Kidney epithelial cell (primary cell): Measurements from ENCODE around the gene PDILT. TPM values are rescaled to one million over a fixed set of nuclear protein-coding genes. Genes with fewer than 3 reads are reported as not detected.

Experiments
- DNase-seq: peaks from one replicate; pipeline ENCODE4 v3.0.0-alpha.2; 2010; ENCODE audit warnings: low read depth
- H3K27me3 ChIP-seq: 2 replicates; pipeline ENCODE4 v1.6.0; 2011; ENCODE audit warnings: low read length; ENCODE audit not compliant: control insufficient read depth, insufficient read depth
- H3K36me3 ChIP-seq: 2 replicates; pipeline ENCODE4 v1.5.1; 2011; ENCODE audit warnings: low read length; ENCODE audit not compliant: control insufficient read depth, insufficient read depth
- H3K4me3 ChIP-seq: 2 replicates; pipeline ENCODE4 v1.5.1; 2011; ENCODE audit warnings: low read depth, mild to moderate bottlenecking, control low read depth, low read length
- total RNA-seq: library from RNA; depleted of rRNA; stranded (reverse); fragments of >200 nt; gene quantifications from 2 replicates; pipeline ENCODE4 v1.2.3, GENCODE V29; 2015
- TF ChIP-seq, protein P1 (sequence below): IDR thresholded peaks from 2 replicates; pipeline ENCODE4 v1.5.1; 2011; ENCODE audit warnings: mild to moderate bottlenecking, moderate library complexity, low read length, control low read depth, inconsistent platforms; ENCODE audit not compliant: insufficient read depth, poor library complexity, severe bottlenecking

The PDILT gene
- total RNA-seq, 1 donor from 2014 or later = not detected

DNA sequence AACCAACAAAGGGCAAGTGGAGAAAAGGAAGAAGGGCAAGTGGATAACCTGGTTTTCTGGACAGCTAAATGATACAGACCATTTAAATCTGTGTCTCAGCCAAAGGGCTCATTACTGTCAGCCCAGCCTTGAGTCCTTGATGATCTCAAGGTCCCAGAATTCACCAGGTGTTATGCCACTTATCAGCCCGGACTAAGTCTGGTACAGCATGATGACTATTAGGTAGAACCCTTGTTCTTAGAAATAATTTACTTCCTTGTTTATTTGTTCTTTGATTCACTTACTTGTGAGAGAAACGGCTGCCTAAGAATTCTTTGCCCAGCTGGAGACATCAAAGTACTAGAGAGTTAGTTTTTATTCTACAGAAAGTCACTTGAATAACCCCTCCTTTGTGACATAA, 3.5 kb downstream of the PDILT start:
- TF ChIP-seq, protein P1, sequence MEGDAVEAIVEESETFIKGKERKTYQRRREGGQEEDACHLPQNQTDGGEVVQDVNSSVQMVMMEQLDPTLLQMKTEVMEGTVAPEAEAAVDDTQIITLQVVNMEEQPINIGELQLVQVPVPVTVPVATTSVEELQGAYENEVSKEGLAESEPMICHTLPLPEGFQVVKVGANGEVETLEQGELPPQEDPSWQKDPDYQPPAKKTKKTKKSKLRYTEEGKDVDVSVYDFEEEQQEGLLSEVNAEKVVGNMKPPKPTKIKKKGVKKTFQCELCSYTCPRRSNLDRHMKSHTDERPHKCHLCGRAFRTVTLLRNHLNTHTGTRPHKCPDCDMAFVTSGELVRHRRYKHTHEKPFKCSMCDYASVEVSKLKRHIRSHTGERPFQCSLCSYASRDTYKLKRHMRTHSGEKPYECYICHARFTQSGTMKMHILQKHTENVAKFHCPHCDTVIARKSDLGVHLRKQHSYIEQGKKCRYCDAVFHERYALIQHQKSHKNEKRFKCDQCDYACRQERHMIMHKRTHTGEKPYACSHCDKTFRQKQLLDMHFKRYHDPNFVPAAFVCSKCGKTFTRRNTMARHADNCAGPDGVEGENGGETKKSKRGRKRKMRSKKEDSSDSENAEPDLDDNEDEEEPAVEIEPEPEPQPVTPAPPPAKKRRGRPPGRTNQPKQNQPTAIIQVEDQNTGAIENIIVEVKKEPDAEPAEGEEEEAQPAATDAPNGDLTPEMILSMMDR = no peak
- no peak for DNase-seq
- H3K4me3 ChIP-seq = no peak overlapping the region
- H3K36me3 ChIP-seq = no peaks in the 10 kb centered on the region
- H3K27me3 ChIP-seq = no peaks in the 10 kb centered on the region

DNA sequence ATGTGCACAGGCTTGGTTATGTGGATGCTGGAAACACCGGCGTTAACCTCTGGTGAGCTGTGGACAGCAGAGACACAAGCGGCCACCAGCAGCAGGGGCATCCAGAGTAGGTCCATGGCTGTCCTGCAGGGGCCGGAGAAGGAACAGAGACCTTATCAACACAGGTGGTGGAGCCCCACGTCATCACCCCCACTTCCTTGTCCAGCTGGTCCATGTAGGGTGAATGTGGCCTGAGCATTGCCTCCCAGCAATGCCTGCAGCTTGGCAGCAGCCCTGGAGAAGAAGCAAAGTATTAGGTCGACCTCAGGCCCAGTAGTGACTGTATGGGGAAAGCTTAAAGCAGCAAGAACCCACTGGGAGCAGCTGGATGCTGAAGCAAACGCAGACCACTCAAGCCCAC, 5.4 kb downstream of the PDILT start:
- no peaks in the 10 kb centered on the region for H3K36me3 ChIP-seq
- TF ChIP-seq, protein P1 = no peak
- no peak for DNase-seq
- H3K4me3 ChIP-seq = no peak overlapping the region
- no peaks in the 10 kb centered on the region for H3K27me3 ChIP-seq

DNA sequence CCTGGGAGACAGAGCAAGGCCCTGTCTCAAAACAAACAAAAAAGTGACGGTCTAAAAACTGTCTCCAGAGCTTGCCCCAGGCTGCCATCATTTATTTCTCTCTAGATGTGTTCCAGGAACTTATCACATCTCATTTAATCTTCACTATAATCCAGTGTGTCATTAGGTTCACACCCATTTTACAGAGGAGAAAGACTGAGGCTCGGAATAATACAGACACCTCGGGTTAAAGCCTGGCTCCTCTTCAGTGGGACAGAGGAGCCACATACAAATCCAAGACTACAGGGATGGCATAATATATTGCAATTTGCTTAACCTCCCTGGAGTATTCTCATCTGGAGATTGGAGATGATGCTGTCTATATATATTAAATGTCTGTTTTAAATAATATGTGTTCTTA, 5.9 kb downstream of the PDILT start:
- TF ChIP-seq, protein P1 = no peak

DNA sequence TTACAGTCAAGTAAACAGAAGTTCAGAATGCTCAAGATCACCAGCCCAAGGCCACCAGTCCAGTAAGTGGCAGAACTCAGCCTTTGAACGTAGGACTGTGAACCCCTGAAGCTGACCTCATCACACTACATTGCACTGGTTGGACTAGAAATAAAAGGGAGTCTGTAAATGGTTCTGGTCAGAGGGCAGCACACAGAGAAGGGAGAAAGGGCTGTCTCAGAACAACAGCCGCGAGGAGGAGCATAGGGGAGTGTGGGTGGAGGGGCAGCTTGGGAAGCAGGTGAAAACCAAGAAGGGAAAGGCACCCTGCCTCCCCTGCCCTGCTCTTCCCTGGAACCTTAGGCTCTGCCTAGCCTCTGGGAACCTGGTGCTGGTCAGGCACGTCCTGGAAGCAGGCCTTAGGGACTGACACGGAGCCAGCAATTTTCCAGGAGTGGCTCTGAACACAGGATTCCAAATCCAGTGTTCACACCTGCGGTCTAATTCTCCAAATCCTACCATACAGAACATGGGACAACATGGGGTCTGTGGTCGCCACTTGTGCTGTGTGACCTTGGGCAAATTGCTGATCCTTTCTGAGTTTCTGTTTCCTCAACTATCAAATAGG, 7.0 kb downstream of the PDILT start:
- Histone ChIP-seq H3K4me3 (no peak overlapping the region), H3K27me3 (no peaks in the 10 kb centered on the region), H3K36me3 (no peaks in the 10 kb centered on the region)
- DNase-seq = no peak
- TF ChIP-seq, protein P1 = no peak

More for the DNA sequence above, 5.9 kb downstream of the PDILT start:
- H3K27me3 ChIP-seq = no peaks in the 10 kb centered on the region
- no peaks in the 10 kb centered on the region for H3K36me3 ChIP-seq
- H3K4me3 ChIP-seq = no peak overlapping the region
- no peak for DNase-seq

DNA sequence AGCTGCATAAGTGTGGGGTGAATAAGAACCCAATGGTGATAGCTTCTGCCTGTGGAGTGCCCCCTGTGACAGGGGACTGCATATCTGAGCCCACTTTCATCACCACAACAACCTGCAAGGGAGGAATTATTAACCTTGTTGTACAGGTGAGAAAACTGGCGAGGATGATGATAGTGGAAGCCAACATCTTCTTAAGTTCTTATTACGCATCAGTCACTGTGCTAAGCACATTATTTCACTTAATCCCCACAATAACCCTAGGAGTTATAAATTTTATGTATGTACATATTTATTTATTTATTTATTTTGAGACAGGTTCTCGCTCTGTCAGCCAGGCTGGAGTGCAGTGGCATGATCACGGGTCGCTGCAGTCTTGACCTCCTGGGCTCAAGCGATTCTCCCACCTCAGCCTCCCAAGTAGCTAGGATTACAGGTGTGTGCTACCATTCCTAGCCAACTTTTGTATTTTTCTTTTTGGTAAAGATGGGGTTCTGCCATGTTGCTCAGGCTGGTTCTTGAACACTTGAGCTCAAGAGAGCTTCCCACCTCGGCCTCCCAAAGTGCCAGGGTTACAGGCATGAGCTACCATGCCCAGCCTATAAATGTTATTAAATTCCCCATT, 7.6 kb downstream of the PDILT start:
- no peak for DNase-seq
- Histone ChIP-seq H3K36me3 (no peaks in the 10 kb centered on the region), H3K27me3 (no peaks in the 10 kb centered on the region), H3K4me3 (no peak overlapping the region)
- TF ChIP-seq, protein P1 = no peak

DNA sequence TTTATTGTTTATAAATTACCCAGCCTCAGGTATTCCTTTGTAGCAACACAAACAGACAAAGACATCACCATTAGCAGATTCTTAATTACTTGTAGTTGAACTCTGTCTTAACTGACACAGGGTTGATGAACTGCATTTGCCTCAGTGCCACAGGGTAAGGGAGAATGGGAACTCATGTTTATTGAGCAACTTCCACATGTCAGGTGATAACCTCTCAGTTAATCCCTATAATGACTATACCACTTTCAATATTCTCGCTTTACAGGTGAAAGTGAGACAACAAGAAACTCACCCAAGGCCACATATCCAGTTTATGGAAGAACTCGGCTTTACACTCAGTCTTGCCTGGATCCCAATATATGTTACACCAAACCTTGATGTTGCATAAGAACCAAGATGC, 8.6 kb downstream of the PDILT start:
- Histone ChIP-seq H3K4me3 (no peak overlapping the region), H3K36me3 (no peaks in the 10 kb centered on the region), H3K27me3 (no peaks in the 10 kb centered on the region)
- no peak for DNase-seq
- TF ChIP-seq, protein P1 = no peak
